ENCODE results near the gene PPP3CA. TPM values are rescaled to one million over a fixed set of nuclear protein-coding genes. Genes with fewer than 3 reads are reported as not detected.

PPP3CA gene
- total and polyA plus RNA-seq, 2 of the 13 experiments (the other 11 are each of a cell fraction or from before 2014, with no cell fraction given): 4.8 to 13.2 TPM

- TF ChIP-seq SAFB2 (CRISPR knock-in tag; IDR thresholded peaks at IDR 0.05; ENCODE audit: borderline replicate concordance, low read depth) (no peak), ZNF124 (CRISPR knock-in tag; IDR thresholded peaks at IDR 0.05) (no peak), YY1 (IDR thresholded peaks at IDR 0.05; ENCODE audit: insufficient read depth, insufficient replicate concordance, low read depth, low read length) (no peak), SMAD9 (CRISPR knock-in tag; IDR thresholded peaks at IDR 0.05) (no peak), RXRA (CRISPR knock-in tag; IDR thresholded peaks at IDR 0.05) (no peak), MZF1 (CRISPR knock-in tag; IDR thresholded peaks at IDR 0.05; ENCODE audit: borderline replicate concordance) (no peak), ZNF576 (CRISPR knock-in tag; IDR thresholded peaks at IDR 0.05) (no peak), ZNF746 (CRISPR knock-in tag; IDR thresholded peaks at IDR 0.05) (no peak), BRCA1 (CRISPR knock-in tag; IDR thresholded peaks at IDR 0.05) (no peak), HNF4A (CRISPR knock-in tag; IDR thresholded peaks at IDR 0.05) (peak; percentile 79), ZNF691 (CRISPR knock-in tag; IDR thresholded peaks at IDR 0.05; ENCODE audit: borderline replicate concordance, low read depth) (no peak), PAXIP1 (CRISPR knock-in tag; conservative IDR thresholded peaks at IDR 0.05) (peak; percentile 79), ZNF337 (CRISPR knock-in tag; IDR thresholded peaks at IDR 0.05; ENCODE audit: borderline replicate concordance, low read depth) (no peak), PPARG (CRISPR knock-in tag; conservative IDR thresholded peaks at IDR 0.05) (0 out of 2 replicates have a peak, but pooled peaks have one; percentile 33), MIER2 (CRISPR knock-in tag; IDR thresholded peaks at IDR 0.05) (no peak), SRSF9 (IDR thresholded peaks at IDR 0.05; ENCODE audit: borderline replicate concordance, insufficient read depth, low read depth, low read length, poor library complexity, severe bottlenecking) (no peak), CBFB (CRISPR knock-in tag; IDR thresholded peaks at IDR 0.05) (0 out of 2 replicates have a peak, but pooled peaks have one; percentile 44), ZSCAN21 (CRISPR knock-in tag; IDR thresholded peaks at IDR 0.05; ENCODE audit: borderline replicate concordance) (no peak), ATRX (CRISPR knock-in tag; IDR thresholded peaks at IDR 0.05; ENCODE audit: borderline replicate concordance) (no peak), HMGXB3 (CRISPR knock-in tag; IDR thresholded peaks at IDR 0.05; ENCODE audit: borderline replicate concordance) (no peak)
Observed at GRCh38 chr4:101169044-101170014, 178.0 kb downstream of the PPP3CA start (continued).
